RWPE1 (cell line): ENCODE data around the gene CR1.
A peak's percentile ranks its signal among the peaks of the same experiment; 100 is the strongest.
"Not testable (repeated sequence)": the region's sequence is repeated elsewhere in the genome, so short reads cannot be mapped to it uniquely, and the experiment has no call there.

Source experiments
- CTCF ChIA-PET: fragments of 350-600 bp; sonication (Branson Sonifier 250); formaldehyde crosslinking; extraction: SDS; loops from one replicate; lab custom pipeline; 2021; lab: Yijun Ruan, JAX
- POLR2A ChIA-PET: fragments of 400-600 bp; formaldehyde crosslinking; extraction: SDS; loops from one replicate; lab custom pipeline; 2020; ENCODE audit warnings: antibody characterized with exemption; ENCODE audit not compliant: low non-redundant PET; lab: Yijun Ruan, JAX
- DNase-seq: peaks from one replicate; pipeline ENCODE4 v3.0.0; 2012; ENCODE audit warnings: low spot score
- H3K27ac ChIP-seq: fragments of 450-650 bp; 2 replicates; pipeline ENCODE4 v1.5.1; 2017
- CTCF ChIP-seq: fragments of 450-650 bp; conservative IDR thresholded peaks from 2 replicates; pipeline ENCODE4 v1.5.1; 2017; ENCODE audit warnings: low read depth, mild to moderate bottlenecking

Gene CR1

GRCh38 chr1:207603777-207604176 is 107.8 kb downstream of the CR1 start:
- no peak overlapping the region for H3K27ac ChIP-seq
- DNase-seq = peak; percentile 12
- CTCF ChIA-PET = interaction anchor here (0.7 kb wide), 1 partner anchor 69 kb away, joined by 3 read pairs; no protein-coding TSS in a partner anchor
- TF ChIP-seq CTCF = no peak
- POLR2A ChIA-PET = no interaction called here

- ChIA-PET CTCF (no interaction called here), POLR2A (no interaction called here)
- no peak for DNase-seq
- H3K27ac ChIP-seq = no peak overlapping the region
- TF ChIP-seq CTCF = no peak
These were observed 109.7 kb downstream of the CR1 start for GRCh38 chr1:207605444-207606361.

GRCh38 chr1:207606362-207606755 is 110.4 kb downstream of the CR1 start:
- CTCF ChIA-PET = no interaction called here
- POLR2A ChIA-PET = no interaction called here
- H3K27ac ChIP-seq = no peak overlapping the region
- no peak for TF ChIP-seq CTCF
- DNase-seq = peak; percentile 13

GRCh38 chr1:207612762-207613161 is 116.8 kb downstream of the CR1 start:
- ChIA-PET POLR2A (no interaction called here), CTCF (no interaction called here)
- DNase-seq = no peak

GRCh38 chr1:207619871-207620542 is 124.0 kb downstream of the CR1 start:
- peak; percentile 76 for TF ChIP-seq CTCF
- no peak overlapping the region for H3K27ac ChIP-seq
- POLR2A ChIA-PET = no interaction called here
- peak; percentile 41 for DNase-seq
- CTCF ChIA-PET = interaction anchor here (0.6 to 2.3 kb wide), 9 partner anchors 9 to 199 kb away, joined by 3 to 12 read pairs (median 4); no protein-coding TSS in a partner anchor

More at GRCh38 chr1:207612762-207613161, 116.8 kb downstream of the CR1 start:
- no peak for TF ChIP-seq CTCF
- no peak overlapping the region for H3K27ac ChIP-seq

GRCh38 chr1:207620543-207620893 is 124.6 kb downstream of the CR1 start:
- no peak overlapping the region for H3K27ac ChIP-seq
- no peak for DNase-seq
- TF ChIP-seq CTCF = peak; percentile 50; the same call in 1 of the 2 replicates
- ChIA-PET CTCF (interaction anchor here (0.6 to 2.3 kb wide), 11 partner anchors 10 to 198 kb away, joined by 3 to 12 read pairs (median 4); no protein-coding TSS in a partner anchor), POLR2A (no interaction called here)

GRCh38 chr1:207625504-207626071 is 129.6 kb downstream of the CR1 start:
- H3K27ac ChIP-seq, CTCF ChIA-PET, POLR2A ChIA-PET, DNase-seq: not testable (repeated sequence)
